ENCODE results near the gene IFT25. TPM values are rescaled to one million over a fixed set of nuclear protein-coding genes. Genes with fewer than 3 reads are reported as not detected.

The IFT25 gene
- total and polyA plus RNA-seq, 2 donors (not counting 1 experiment from before 2014, with no cell fraction given), result 18.2 to 45.7 TPM

DNA sequence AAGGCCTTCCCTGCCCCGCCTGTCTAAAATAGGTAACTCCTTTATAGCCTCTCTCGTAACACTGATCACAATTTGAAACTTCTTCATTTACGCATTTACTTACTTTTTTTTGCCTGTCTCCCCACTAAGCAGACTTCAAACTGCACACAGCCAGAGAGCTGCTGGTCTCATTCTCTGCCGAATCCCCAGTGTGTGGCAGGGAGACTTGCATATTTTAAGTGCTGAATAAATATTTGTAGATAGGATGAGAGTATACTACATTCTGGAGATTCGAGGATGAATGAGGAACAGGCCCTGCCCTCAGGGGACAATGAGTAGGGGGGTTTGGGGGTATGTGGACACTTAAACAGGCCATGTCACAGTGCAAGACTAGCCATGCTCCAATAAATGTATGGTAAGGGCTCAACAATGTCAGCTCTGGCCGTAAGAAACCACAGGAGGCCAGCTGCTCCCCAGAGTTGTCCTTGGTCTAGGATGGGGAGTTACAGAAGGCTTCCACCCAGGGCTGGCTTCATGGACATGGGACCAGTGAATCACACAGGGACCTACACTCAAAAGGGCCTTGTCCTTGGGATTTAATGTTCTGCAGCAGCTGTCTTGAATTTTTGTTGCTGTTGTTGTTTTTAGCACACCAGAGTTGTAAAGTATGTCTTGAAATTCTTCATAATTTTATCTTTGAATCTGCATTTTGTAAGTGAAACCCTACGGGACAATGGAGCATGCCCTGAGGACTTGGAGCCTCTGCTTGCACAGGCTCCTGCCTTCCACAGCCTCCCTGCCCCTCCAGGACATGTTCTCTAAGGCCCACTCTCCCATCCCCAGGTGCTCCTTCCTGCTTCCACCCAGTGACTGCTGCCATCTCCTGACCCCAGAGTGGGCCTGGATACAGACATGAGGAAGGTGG is 43.0 kb downstream of the IFT25 start:
- ATAC-seq (ENCODE audit: low read depth), result no peak
- H3K27ac Mint-ChIP-seq, result no peak overlapping the region
- ChIA-PET POLR2A (no interaction called here), CTCF (no interaction called here)
- no peaks in the 10 kb centered on the region for H3K36me3 ChIP-seq (replicated peaks in 1 of 2; ENCODE audit: control extremely low read depth in 1 of 2, control insufficient read depth in 1 of 2, extremely low read depth in 1 of 2, insufficient read depth in 2 of 2, low read length in 1 of 2)
- H3K9me3 Mint-ChIP-seq (ENCODE audit: insufficient read depth), result no peaks in the 10 kb centered on the region
- no peak overlapping the region for H3K27ac ChIP-seq (ENCODE audit: low read length in 2 of 2)
- DNase-seq, result no peak
- H3K4me1 Mint-ChIP-seq, result no peaks in the 10 kb centered on the region
- no peak overlapping the region for H3K4me3 Mint-ChIP-seq
- intact Hi-C loops (cut with micrococcal nuclease), result no loop called here
- no peaks in the 10 kb centered on the region for H3K79me2 ChIP-seq (ENCODE audit: control insufficient read depth, insufficient read depth, low read length)
- H3K9me3 ChIP-seq (ENCODE audit: control extremely low read depth in 1 of 3, control insufficient read depth in 2 of 3, insufficient read depth in 1 of 3, low read length in 2 of 3), result no peaks in the 10 kb centered on the region
- H3K4me1 ChIP-seq (ENCODE audit: control insufficient read depth in 2 of 2, insufficient read depth in 2 of 2, low read length in 2 of 2), result no peaks in the 10 kb centered on the region
- no peaks in the 10 kb centered on the region for H4K20me1 ChIP-seq (ENCODE audit: control insufficient read depth, insufficient read depth, low read length, poor library complexity, severe bottlenecking)
- H3K9ac ChIP-seq (ENCODE audit: low read length), result no peak overlapping the region
- WGBS (ENCODE audit: insufficient coverage), result 96% methylated on average over 6 of the region's 7 CpGs
- H3K4me2 ChIP-seq (replicated peaks; ENCODE audit: low read depth, low read length, poor library complexity, severe bottlenecking), result no peak overlapping the region
- TF ChIP-seq, protein P1, sequence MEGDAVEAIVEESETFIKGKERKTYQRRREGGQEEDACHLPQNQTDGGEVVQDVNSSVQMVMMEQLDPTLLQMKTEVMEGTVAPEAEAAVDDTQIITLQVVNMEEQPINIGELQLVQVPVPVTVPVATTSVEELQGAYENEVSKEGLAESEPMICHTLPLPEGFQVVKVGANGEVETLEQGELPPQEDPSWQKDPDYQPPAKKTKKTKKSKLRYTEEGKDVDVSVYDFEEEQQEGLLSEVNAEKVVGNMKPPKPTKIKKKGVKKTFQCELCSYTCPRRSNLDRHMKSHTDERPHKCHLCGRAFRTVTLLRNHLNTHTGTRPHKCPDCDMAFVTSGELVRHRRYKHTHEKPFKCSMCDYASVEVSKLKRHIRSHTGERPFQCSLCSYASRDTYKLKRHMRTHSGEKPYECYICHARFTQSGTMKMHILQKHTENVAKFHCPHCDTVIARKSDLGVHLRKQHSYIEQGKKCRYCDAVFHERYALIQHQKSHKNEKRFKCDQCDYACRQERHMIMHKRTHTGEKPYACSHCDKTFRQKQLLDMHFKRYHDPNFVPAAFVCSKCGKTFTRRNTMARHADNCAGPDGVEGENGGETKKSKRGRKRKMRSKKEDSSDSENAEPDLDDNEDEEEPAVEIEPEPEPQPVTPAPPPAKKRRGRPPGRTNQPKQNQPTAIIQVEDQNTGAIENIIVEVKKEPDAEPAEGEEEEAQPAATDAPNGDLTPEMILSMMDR (IDR thresholded peaks at IDR 0.05), result no peak
- no peak for TF ChIP-seq EZH2 (IDR thresholded peaks at IDR 0.05; ENCODE audit: borderline replicate concordance, insufficient read depth, low read depth, low read length, poor library complexity, severe bottlenecking)
- no peaks in the 10 kb centered on the region for H3K27me3 ChIP-seq (replicated peaks in 1 of 4; ENCODE audit: control extremely low read depth in 1 of 4, control insufficient read depth in 3 of 4, insufficient read depth in 4 of 4, low read length in 3 of 4)
- H3K27me3 Mint-ChIP-seq, result no peaks in the 10 kb centered on the region
- no peak overlapping the region for H2AFZ ChIP-seq (ENCODE audit: insufficient read depth, low read depth, low read length, poor library complexity, severe bottlenecking)
- H3K4me3 ChIP-seq (ENCODE audit: control extremely low read depth in 1 of 5, extremely low read depth in 1 of 5, insufficient read depth in 1 of 5, low read depth in 2 of 5, low read length in 4 of 5), result no peak overlapping the region

DNA sequence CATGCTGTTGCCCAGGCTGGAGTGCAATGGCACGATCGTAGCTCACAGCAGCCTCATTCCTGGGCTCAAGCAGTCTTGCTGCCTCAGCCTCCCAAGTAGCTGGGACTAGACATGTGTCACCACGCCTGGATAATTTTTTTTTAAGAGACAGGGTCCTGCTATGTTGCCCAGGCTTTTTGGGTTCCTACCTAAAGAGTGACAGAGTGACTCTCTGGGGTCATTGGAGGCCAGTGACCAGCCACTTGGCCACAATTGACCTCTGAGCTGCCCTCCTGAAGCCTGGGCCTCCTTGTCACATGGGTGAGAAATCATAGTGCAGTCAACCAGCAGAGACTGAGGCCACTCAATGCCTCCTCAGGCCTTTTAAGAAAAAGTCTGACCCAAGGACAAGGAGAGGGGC is 45.8 kb downstream of the IFT25 start:
- Histone ChIP-seq H3K27ac (ENCODE audit: low read length in 2 of 2) (no peak overlapping the region), H3K27me3 (replicated peaks in 1 of 4; ENCODE audit: control extremely low read depth in 1 of 4, control insufficient read depth in 3 of 4, insufficient read depth in 4 of 4, low read length in 3 of 4) (no peaks in the 10 kb centered on the region), H3K4me1 (ENCODE audit: control insufficient read depth in 2 of 2, insufficient read depth in 2 of 2, low read length in 2 of 2) (no peaks in the 10 kb centered on the region), H3K4me2 (replicated peaks; ENCODE audit: low read depth, low read length, poor library complexity, severe bottlenecking) (no peak overlapping the region), H3K9ac (ENCODE audit: low read length) (no peak overlapping the region), H3K79me2 (ENCODE audit: control insufficient read depth, insufficient read depth, low read length) (no peaks in the 10 kb centered on the region), H3K9me3 (ENCODE audit: control extremely low read depth in 1 of 3, control insufficient read depth in 2 of 3, insufficient read depth in 1 of 3, low read length in 2 of 3) (no peaks in the 10 kb centered on the region), H4K20me1 (ENCODE audit: control insufficient read depth, insufficient read depth, low read length, poor library complexity, severe bottlenecking) (no peaks in the 10 kb centered on the region), H2AFZ (ENCODE audit: insufficient read depth, low read depth, low read length, poor library complexity, severe bottlenecking) (no peak overlapping the region), H3K4me3 (ENCODE audit: control extremely low read depth in 1 of 5, extremely low read depth in 1 of 5, insufficient read depth in 1 of 5, low read depth in 2 of 5, low read length in 4 of 5) (no peak overlapping the region), H3K36me3 (replicated peaks in 1 of 2; ENCODE audit: control extremely low read depth in 1 of 2, control insufficient read depth in 1 of 2, extremely low read depth in 1 of 2, insufficient read depth in 2 of 2, low read length in 1 of 2) (no peaks in the 10 kb centered on the region)
- H3K4me3 Mint-ChIP-seq, result no peak overlapping the region
- DNase-seq, result no peak
- CTCF ChIA-PET, result interaction anchor here (1.2 kb wide), 1 partner anchor 60 kb away, joined by 3 read pairs; no protein-coding TSS in a partner anchor
- POLR2A ChIA-PET, result interaction anchor here (0.6 kb wide), 1 partner anchor 60 kb away, joined by 8 read pairs; no protein-coding TSS in a partner anchor
- no peaks in the 10 kb centered on the region for H3K9me3 Mint-ChIP-seq (ENCODE audit: insufficient read depth)
- no peak overlapping the region for H3K27ac Mint-ChIP-seq
- intact Hi-C loops (cut with micrococcal nuclease), result no loop called here
- TF ChIP-seq, protein P1 (IDR thresholded peaks at IDR 0.05), result no peak
- TF ChIP-seq EZH2 (IDR thresholded peaks at IDR 0.05; ENCODE audit: borderline replicate concordance, insufficient read depth, low read depth, low read length, poor library complexity, severe bottlenecking), result no peak
- 96% methylated on average over 3 of the region's 3 CpGs for WGBS (ENCODE audit: insufficient coverage)
- peaks cover 8% of the 10 kb centered on the region for H3K27me3 Mint-ChIP-seq
- ATAC-seq (ENCODE audit: low read depth), result no peak
- no peaks in the 10 kb centered on the region for H3K4me1 Mint-ChIP-seq
